HUES48 (cell line): ENCODE data around the gene TYR.
"Not testable (repeated sequence)": the region's sequence is repeated elsewhere in the genome, so short reads cannot be mapped to it uniquely, and the experiment has no call there.

Experiments
- H3K27ac ChIP-seq: one replicate; pipeline ENCODE4 v1.7.0; 2013; ENCODE audit warnings: low read depth, low read length, inconsistent platforms
- H3K27me3 ChIP-seq: 2 replicates; pipeline ENCODE4 v1.6.1; 2013; ENCODE audit warnings: mild to moderate bottlenecking, low read length; ENCODE audit not compliant: control insufficient read depth, insufficient read depth
- H3K36me3 ChIP-seq: 2 replicates; pipeline ENCODE4 v1.6.1; 2013; ENCODE audit warnings: low read length; ENCODE audit not compliant: control insufficient read depth, insufficient read depth
- H3K4me1 ChIP-seq: 2 replicates; pipeline ENCODE4 v1.6.1; 2013; ENCODE audit warnings: mild to moderate bottlenecking, low read length; ENCODE audit not compliant: control insufficient read depth, insufficient read depth
- H3K4me3 ChIP-seq: 2 replicates; pipeline ENCODE4 v1.5.1; 2013; ENCODE audit warnings: mild to moderate bottlenecking, low read depth, low read length
- H3K9ac ChIP-seq: 2 replicates; pipeline ENCODE4 v1.6.1; 2013; ENCODE audit warnings: mild to moderate bottlenecking, low read depth, low read length, moderate library complexity
- H3K9me3 ChIP-seq: 2 replicates; pipeline ENCODE4 v1.6.1; 2013; ENCODE audit warnings: low read length; ENCODE audit not compliant: control insufficient read depth, insufficient read depth

TYR gene

DNA sequence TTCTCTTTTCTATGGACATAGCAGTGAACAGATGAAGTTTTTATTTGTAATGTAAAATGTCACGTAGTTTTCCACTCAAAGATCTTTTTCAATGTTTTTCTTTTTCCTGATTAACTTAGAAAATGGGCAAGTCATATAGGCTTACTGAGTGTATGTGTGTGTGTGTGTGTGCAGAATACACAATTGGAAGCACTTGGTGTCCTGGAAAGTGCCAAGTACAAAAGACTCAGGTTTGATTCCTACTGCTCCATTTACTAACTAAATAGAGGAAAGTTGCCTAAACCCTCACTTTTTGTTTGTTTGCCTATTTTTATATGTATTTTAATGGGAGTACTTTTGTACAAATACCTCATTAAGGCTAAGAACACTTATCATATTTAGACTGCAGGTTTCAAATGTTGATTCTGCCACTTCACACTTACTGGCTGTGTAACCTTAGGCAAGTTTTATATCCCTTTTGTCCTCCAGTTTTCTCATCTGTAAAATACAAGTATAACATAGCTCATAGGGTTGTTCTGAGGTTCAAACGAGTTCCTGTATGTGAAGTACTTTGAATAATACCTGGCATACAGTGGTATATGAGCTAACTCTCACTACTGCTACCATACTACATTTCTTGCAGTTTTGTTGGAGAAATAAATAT lies 90.1 kb downstream of the TYR start:
- Histone ChIP-seq H3K27ac (no peak overlapping the region), H3K4me3 (no peak overlapping the region), H3K27me3 (no peaks in the 10 kb centered on the region), H3K9me3 (no peaks in the 10 kb centered on the region), H3K9ac (no peak overlapping the region), H3K4me1 (no peaks in the 10 kb centered on the region; the same call in 1 of the 2 replicates), H3K36me3 (no peaks in the 10 kb centered on the region)

DNA sequence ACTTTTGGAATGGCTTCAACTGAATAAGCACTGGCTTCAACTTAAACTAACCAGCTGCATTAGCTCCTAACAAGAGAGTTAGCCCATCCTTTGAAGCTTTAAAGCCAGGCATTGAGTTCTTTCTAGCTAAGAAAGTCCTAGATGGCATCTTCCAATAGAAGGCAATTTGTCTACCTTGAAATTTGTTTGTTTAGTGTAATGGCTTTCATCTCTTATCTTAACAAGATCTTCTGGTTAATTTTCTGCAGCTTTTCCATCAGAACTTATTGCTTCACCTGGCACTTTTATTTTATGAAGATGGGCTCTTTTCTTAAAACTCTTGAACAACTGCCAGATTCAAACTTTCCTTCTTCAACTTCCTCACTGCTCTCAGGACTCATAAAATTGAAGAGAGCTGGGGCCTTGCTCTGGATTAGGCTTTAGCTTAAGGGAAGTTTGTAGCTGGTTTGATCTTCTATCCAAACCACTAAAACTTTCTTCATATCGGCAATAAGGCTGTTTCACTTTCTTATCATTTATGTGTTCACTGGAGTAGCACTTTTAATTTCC lies 94.9 kb downstream of the TYR start:
- not testable (repeated sequence) for H3K27me3 ChIP-seq, H3K27ac ChIP-seq, H3K4me1 ChIP-seq, H3K9me3 ChIP-seq, H3K36me3 ChIP-seq, H3K4me3 ChIP-seq, H3K9ac ChIP-seq

DNA sequence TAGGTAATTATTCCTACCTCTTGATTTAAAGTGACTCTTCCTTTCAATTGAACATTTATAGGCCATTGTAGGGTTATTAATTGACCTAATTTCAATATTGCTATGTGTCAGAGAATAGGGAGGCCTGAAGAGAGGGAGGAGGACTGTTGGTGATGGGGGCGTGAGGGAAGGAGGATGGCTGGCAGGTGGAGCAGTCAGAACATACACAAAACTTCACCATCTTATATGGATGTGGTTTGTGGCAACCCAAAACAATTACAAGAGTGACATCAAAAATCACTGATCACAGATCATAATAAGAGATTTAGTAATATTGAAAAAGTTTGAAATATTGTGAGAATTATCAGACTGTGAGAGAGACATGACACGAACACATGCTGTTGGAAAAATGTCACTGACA lies 95.5 kb downstream of the TYR start:
- not testable (repeated sequence) for H3K36me3 ChIP-seq, H3K9me3 ChIP-seq, H3K4me3 ChIP-seq, H3K27me3 ChIP-seq, H3K27ac ChIP-seq, H3K9ac ChIP-seq, H3K4me1 ChIP-seq

DNA sequence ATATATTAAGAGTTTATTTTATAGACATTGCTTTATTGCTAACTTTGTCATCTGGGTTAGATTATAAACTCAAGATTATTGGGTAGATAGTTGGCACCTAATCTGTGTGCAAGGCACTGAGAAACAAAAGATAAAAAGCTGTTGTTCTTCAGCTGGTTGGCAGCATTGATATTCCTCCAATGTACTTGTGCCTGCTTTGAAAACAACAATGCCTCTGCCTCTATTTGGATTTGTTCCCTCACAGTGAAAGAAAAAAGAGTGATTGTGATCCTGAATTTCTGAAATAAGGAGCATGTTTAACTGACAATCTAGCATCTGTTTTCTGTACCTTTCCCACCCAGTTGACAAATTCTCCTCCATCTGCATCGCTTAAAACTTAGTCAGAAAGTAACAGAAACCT lies 98.3 kb downstream of the TYR start:
- H3K9me3 ChIP-seq: no peaks in the 10 kb centered on the region
- H3K4me3 ChIP-seq: no peak overlapping the region
- no peak overlapping the region for H3K9ac ChIP-seq
- peaks cover 12% of the 10 kb centered on the region for H3K4me1 ChIP-seq
- no peak overlapping the region for H3K27ac ChIP-seq
- H3K36me3 ChIP-seq: no peaks in the 10 kb centered on the region
- no peaks in the 10 kb centered on the region for H3K27me3 ChIP-seq

DNA sequence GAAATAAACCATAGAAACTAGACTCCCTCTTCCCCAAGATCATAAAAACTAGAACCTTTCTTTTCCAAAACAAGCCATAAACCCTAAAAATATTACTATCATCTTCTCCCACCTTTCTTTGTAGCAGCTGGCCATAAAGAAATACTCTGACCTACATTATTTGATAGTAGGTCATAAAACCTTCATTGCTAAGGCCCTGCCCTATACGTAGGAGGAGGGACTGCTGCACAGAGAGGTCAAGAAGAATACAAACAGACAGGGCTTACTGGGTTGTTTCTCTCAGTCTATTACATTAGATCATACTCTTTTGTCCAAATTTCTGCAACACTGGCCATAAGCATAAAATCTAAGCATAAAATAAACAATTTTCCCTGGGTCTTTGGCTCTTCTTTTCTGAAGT lies 101.5 kb downstream of the TYR start:
- H3K27ac ChIP-seq: no peak overlapping the region
- H3K36me3 ChIP-seq: no peaks in the 10 kb centered on the region
- peaks cover 17% of the 10 kb centered on the region for H3K4me1 ChIP-seq
- H3K27me3 ChIP-seq: no peaks in the 10 kb centered on the region
- H3K4me3 ChIP-seq: no peak overlapping the region
- no peak overlapping the region for H3K9ac ChIP-seq
- H3K9me3 ChIP-seq: no peaks in the 10 kb centered on the region

DNA sequence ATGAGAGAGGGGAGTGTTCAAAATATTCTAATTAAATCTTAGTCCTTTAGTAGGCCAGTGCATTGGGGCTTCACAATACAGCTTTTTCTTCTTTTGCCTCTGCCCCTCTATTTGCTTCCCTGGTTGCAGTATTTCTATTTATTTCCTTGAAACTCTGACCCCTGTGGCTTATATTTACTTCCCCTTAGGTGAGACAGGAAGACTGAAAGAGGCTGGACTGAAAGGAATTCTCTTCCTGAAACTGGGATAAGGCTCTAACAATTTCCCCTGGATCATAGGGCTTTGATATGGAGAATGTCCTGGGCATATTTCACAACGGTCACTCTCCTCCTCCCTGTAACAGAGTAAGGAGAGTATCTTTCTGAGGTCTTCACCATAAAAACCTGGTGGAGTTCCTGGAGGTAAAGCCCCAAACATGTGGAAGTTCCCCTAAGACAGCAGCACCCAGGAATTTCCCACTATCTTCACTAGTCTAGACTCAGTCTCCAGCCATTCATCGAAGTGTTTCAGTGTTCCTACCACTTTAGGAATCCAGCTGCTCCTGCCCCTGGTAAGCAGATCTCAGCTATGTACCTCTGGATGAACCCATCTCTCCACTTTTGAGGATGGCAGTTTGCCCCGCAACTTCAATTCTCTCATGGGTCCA lies 103.5 kb downstream of the TYR start:
- Histone ChIP-seq H3K27ac (peak overlapping the region; percentile 1), H3K4me1 (peaks cover 14% of the 10 kb centered on the region)
- not testable (repeated sequence) for H3K9ac ChIP-seq, H3K27me3 ChIP-seq, H3K4me3 ChIP-seq, H3K36me3 ChIP-seq, H3K9me3 ChIP-seq

DNA sequence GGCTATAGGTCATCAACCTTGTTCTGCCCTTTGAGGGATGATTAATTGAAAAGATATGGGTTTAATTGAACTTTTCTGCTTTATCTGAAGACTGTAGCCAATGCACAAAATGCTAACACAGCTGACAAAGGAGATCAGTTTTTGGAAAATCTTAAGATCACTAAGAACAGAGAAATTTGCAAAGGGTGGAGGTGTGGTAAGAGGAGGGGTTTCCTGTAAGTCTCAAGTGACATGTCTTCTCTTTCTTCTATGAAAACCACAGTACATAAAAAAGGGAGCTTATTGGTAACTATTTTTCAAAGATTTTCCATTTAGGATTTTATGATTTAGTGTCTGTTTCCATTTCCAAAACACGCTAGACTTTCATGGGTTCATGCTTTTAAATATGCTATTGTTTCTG lies 108.9 kb downstream of the TYR start:
- not testable (repeated sequence) for H3K9me3 ChIP-seq, H3K4me3 ChIP-seq, H3K9ac ChIP-seq, H3K27me3 ChIP-seq, H3K36me3 ChIP-seq, H3K27ac ChIP-seq, H3K4me1 ChIP-seq

DNA sequence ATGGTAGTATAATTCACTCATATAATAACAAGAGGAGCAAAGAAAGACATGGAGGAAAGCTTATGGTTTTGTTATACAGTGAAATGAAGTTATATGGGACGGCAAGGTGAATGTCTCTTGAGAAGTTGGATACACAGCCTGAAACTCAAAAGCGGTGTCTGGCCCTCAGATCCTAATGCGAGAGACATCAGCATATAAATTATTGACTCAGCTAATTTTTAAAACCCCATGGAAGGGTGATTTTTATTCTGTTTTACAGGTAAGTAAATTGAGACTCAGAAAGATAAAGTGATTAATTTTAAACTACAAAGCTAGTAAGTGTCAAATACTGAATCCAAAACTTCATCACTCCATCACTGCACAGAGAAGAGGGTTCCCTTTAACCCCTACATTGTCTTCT lies 110.3 kb downstream of the TYR start:
- not testable (repeated sequence) for H3K36me3 ChIP-seq, H3K4me3 ChIP-seq, H3K9ac ChIP-seq, H3K27ac ChIP-seq, H3K9me3 ChIP-seq, H3K27me3 ChIP-seq, H3K4me1 ChIP-seq

DNA sequence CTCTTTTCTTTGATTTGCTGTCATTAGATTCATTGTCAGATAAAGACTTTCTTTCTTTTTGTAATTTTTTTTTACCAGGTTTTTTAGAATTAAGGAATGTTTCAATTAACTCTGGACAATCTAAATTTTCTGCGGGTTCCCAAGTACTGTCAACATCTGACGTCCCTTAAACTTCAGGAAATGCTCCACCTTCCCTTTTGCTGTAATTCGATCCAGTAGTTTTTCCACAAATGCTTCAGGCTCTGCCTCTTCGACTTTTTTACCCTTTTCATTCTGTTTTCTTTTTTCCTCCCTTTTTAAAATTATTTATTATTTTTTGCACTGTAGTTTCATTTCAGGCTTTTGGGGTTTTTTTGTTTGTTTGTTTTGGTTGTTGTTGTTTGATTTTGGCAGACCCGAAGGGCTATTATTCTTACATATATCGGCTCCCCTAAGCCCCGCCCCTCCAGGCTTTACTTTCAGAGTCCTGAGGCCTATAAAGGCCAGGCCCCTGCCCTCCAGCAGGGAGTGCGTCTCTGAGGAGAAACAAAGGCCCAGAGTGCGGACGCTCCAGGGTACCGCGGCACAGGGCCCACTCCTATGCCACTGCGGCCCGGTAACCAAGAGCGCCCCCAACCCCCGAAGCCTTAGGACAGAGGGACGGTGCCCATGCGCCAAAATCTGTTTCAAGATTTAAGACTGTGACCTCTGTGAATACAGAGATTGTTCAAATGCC lies 116.4 kb downstream of the TYR start:
- Histone ChIP-seq H3K9me3 (no peaks in the 10 kb centered on the region), H3K27me3 (no peaks in the 10 kb centered on the region), H3K27ac (peak overlapping the region; percentile 33), H3K36me3 (no peaks in the 10 kb centered on the region), H3K4me1 (0 out of 2 replicates have a peak, but pooled peaks cover 3% of the 10 kb centered on the region), H3K4me3 (peak overlapping the region; percentile 54), H3K9ac (no peak overlapping the region)

DNA sequence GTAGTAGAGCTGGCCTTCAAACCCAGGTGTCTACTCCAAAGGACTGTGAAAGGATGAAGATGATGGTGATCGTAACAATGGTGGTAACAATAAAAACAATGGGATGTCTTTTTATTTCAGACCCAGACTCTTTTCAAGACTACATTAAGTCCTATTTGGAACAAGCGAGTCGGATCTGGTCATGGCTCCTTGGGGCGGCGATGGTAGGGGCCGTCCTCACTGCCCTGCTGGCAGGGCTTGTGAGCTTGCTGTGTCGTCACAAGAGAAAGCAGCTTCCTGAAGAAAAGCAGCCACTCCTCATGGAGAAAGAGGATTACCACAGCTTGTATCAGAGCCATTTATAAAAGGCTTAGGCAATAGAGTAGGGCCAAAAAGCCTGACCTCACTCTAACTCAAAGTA lies 117.3 kb downstream of the TYR start:
- H3K36me3 ChIP-seq, H3K4me3 ChIP-seq, H3K27me3 ChIP-seq, H3K9ac ChIP-seq, H3K4me1 ChIP-seq, H3K27ac ChIP-seq, H3K9me3 ChIP-seq: not testable (repeated sequence)

DNA sequence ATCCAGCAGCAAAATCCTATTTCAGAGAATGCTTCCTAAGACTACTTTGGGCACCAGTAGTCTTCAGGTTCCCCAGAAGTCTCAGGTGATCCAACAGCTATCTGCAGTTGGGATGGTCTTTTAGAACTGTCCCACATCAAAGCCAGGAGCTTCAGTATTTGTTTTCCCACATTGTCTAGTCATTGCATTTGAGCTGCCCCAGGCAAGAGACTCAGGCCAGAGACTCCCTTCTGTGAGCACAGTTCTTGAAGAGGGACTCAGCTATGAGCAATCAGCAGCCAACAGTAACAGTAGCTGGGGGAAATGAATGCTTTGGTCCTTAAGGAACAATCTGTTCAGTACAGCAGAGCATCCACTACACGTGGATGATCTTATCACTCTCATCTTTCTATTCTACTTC lies 125.4 kb downstream of the TYR start:
- H3K9me3 ChIP-seq, H3K27me3 ChIP-seq, H3K4me1 ChIP-seq, H3K36me3 ChIP-seq, H3K9ac ChIP-seq, H3K4me3 ChIP-seq, H3K27ac ChIP-seq: not testable (repeated sequence)
